ENCODE data around the gene TRABD2B. TPM values are rescaled to one million over a fixed set of nuclear protein-coding genes. Genes with fewer than 3 reads are reported as not detected.

Gene TRABD2B
- total RNA-seq, 1 donor from 2014 or later = 6.8 TPM

DNA sequence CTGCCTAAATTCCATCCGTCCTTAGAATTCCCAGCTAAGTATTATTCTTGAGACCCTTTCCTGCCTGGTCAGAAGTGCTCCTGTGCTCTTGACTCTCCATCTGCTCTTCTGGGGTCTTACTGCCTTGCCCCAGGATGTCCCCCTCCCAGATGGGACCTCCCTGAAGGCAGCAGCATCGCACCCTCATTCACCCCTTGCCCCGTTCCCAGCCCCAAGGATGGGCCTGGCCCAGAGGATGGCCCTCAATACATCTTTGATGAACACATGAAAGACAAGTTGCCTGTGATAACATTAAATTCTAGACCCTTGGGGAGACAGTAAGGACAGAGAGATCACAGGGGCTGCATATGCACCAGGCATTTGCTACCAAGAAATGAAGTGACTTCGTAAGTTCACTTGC lies 167.2 kb downstream of the TRABD2B start:
- no peak for DNase-seq (ENCODE audit: low read depth)

- DNase-seq (ENCODE audit: low read depth) = no peak
These were observed 168.2 kb downstream of the TRABD2B start for GRCh38 chr1:47828978-47829377.

- no peak for DNase-seq (ENCODE audit: low read depth)
These were observed 170.1 kb downstream of the TRABD2B start for GRCh38 chr1:47827109-47827508.

GRCh38 chr1:47824716-47825115 lies 172.5 kb downstream of the TRABD2B start:
- DNase-seq (ENCODE audit: low read depth) = no peak

- DNase-seq (ENCODE audit: low read depth) = no peak
These were observed 172.9 kb downstream of the TRABD2B start for GRCh38 chr1:47824297-47824696.

DNA sequence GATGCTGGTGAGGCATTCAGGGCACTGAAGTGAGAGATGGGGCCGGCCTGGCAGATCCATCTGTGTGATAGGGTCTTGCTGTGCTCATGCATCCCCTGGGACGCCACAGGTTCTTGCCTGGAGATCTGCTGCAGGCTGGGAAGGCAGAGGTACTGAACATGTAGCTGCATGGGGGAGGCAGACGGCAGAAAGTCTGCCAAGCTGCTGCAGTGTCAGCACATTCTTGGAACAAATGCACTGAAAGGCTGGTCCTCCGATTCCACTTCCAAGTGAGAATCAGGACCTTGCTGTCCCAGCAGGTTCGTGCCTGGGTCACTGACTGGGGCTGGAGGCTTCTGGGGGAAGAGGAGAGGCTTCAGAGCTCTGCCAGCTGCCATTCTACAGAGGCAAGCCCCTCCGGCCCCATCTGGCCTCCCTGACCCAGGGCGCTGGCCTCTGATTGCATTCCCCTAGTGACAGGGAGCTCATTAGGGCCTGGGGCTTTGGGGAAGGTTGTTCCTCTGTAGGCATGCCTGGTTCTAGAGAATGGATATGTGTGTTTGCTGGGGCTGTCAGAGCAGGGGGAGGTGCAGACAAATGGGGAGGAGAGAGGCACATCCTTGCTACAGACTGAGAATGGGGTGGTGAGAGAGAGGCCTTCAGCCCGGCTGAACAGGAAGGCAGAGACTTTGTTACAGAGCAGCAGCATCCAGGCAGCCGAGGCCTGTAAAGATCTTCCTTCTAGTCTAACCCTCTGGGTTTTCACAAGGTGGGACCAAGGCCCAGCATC lies 174.0 kb downstream of the TRABD2B start:
- DNase-seq (ENCODE audit: low read depth) = no peak

DNA sequence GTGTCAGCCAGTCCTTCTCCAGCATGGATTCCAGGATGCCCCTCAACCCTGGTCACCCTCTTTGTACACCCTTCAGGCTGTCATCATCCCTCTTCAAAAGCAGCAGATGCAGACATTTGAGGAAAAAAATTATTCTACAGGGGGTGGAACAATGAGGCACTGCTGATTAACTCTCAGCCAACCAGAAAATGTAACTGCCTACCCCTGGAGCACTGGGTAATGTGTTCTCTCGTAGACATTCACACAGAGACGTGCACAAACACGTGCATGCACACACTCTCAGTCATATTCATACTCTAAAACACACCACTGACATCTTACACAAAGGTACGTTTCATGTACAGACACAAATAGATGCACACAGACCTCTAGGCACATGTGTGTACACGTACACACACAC lies 175.4 kb downstream of the TRABD2B start:
- no peak for DNase-seq (ENCODE audit: low read depth)

- no peak for DNase-seq (ENCODE audit: low read depth)
These were observed 177.7 kb downstream of the TRABD2B start for GRCh38 chr1:47819574-47819888.

DNA sequence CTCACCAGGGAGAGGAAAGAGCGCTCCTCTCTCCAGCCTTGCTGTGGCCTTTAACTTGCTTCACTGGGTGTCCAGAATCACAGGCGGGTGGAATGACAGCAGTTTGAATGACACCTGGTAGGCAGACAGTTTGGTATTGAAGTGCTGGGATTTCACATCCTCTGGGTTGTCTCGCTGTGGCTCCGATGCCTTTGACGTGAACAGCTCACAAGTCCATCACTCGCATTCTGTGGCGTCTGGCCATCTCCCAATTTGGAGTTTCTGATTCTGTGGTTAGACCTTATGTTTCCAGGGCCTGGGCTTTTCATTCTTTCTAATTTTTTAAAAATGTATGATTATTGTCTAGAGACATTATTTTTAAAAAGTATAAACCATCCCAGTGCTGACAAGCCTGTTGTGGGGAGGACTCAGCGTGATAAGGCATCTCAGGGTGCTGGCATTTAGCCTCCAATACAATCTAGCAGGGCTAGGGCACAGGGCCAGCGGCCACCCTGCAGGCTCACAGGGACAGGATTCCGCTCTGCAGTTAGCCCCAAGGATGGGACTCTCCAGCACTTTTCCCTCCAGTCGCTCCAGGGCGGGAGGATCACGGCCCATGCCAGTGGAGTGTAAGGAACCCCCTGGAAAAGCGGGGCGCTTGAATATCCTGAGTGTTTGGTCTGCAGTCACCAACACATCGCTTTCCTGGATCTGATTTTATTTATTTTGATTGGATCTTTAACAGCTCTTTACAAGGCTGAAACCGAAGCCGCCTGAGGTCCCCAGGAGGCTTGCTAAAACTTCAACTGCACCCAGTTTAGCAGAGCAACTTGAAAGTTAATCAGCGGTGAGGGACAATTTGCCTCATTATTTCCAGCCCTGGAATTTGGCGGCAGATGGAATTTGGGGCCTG lies 178.3 kb downstream of the TRABD2B start:
- no peak for DNase-seq (ENCODE audit: low read depth)

DNA sequence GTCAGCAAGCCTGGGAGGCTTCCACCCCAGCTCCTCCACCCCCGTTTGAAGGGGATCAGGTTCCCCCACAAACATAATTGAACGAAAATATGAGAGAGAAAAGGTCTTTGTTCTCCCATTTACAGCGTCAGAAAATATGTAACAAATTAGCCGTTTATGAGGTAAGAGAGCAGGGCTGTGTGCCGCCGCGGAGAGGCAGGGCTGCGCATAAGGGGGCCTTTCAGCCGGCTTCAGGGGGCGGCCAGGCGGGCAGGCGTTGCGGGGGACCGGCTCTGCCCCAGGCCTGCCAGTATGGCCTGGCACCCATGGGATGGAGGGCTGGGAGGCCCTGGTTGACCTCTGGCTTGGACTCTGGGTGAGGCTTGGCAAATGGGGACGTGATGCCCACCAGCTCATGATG lies 179.3 kb downstream of the TRABD2B start:
- DNase-seq (ENCODE audit: low read depth) = no peak

DNA sequence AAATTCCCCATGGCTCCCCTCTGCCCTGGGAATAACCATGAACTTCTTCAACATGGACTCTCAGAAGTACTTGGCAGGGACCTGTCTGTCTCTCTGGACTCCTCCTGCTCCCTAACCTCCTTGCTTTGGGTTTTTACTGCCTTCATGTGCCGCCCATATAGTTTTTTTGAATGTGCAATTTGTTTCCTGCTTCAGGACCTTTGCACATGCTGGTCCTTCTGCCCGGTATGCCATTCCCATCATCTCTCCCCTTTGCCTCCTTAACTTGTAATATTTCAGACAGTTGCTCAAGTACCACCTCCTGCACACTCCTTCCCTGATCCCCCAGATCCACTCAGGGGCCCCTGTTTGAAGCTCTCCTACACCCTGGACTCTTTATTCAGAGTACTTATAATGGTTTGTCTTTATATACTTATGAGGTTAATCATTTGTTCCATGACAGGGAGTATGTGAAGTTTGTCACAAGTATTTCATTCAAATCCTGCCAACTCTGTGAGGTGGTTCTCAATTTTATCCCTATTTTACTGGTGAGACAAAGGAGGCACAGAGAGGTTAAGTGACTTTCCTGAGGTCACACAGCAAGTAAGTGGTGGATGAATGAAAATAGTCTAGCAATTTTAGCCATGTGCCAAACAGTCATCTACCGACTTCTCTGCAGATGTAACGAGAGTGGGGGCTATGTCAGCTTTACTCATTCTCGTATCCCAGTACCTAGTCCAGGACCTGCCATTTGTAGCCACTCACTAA lies 180.7 kb downstream of the TRABD2B start:
- no peak for DNase-seq (ENCODE audit: low read depth)

- DNase-seq (ENCODE audit: low read depth) = no peak
These were observed 182.4 kb downstream of the TRABD2B start for GRCh38 chr1:47814612-47815395.

- no peak for DNase-seq (ENCODE audit: low read depth)
These were observed 183.2 kb downstream of the TRABD2B start for GRCh38 chr1:47813970-47814369.

DNA sequence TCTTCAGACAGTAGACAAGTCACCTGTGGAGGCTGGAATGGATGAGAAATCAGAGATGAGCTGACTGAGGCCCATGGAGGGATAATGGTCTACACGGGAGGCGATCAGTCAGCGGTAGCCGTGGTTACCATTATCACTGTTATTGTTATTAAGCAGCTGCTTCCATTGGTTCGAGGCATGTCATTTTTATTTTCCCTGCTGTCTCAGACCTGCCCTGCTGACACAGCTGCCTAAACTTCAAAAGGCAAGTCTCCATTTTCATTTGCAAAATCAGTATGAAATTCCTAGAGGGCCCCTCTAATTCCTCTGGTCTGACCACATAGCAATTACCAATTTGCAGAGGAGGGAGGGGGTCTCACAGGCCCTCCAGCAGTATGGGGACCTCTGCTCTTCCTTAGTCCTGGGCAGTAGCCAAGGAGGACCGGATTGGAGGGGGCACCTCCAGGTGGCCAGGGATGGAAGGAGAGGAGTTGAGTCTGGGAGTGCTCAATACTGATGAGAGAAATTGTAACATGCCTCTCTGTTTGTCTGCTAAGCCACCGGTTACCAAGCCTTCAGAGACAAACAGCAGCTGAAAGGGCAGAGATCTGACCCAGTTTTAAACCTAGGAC lies 184.2 kb downstream of the TRABD2B start:
- no peak for DNase-seq (ENCODE audit: low read depth)

DNA sequence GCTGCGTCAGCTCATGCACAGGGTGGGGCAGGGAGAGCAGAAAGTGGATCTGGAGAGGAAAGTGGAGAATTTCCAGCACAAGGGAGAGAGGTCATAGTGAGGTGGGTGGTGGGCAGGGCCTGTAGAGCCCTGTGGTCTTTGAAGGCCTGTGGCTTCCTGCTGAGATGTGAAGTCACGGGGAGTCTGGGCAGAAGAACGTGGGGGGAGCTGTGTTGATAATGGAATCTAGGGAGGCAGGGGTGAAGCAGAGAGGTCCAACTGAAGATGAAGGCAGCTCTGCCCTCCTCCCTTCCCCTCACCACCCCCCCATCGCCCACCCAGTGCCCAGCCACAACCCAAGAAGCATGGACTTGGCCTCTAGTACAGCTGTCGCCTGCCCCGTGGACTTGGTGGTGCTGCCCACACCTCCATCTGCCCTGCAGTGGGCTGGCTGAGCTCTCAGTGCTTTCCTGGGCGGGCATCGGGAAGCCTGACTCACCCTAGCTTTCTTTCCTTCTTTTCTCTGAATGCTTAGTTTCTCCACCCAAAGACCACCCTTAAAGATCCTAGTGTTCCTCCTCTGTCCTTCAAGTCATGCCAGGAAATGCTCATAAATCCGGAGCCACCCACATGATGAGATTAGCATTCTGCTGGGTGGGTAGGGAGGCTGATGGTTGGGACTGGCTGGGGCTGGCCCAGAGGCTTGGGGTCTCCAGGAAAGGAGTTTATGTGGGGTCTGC lies 186.1 kb downstream of the TRABD2B start:
- no peak for DNase-seq (ENCODE audit: low read depth)

GRCh38 chr1:47809301-47810084 lies 187.7 kb downstream of the TRABD2B start:
- peak; percentile 28 for DNase-seq (ENCODE audit: low read depth)

DNA sequence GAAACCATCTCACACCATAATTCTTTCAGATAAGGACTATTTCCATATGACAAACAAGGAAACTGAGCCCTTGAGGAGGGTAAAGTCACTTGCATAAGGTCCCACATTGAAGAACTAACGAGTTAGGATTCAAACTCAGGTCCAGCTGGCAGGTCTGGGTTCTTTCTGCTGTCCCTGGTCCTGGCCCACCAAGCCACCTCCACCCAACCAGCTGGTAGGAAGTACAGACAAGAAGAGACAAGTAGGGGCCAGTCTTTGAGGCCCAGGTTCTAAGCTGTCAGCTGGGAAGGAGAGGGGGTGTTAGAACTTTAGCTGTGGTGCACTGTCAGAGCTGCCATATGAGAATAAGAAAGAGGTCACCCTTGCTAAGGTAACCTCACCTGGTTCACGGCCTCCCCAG lies 188.6 kb downstream of the TRABD2B start:
- no peak for DNase-seq (ENCODE audit: low read depth)

DNA sequence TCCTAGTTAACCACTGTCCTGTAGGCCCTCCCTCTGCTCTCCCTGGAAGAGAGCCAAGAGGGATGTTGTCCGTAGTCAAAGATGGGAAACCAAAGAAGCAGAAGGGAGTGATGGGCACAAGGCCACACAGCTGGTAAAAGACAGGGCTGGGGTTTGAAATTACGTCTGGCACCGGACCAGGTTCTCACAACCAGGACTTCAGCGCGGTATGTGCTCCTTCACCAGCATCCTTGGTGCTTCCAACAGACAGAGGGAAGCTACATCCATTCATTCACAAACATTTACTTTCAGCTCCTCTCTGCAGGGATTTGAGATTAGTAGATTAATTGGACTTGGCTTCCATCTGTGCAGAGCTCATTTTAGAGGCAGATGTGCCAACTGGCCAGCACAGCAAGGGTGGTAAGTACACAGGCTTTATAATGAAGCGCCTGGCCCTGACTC lies 191.2 kb downstream of the TRABD2B start:
- DNase-seq (ENCODE audit: low read depth) = no peak

- DNase-seq (ENCODE audit: low read depth) = no peak
These were observed 192.2 kb downstream of the TRABD2B start for GRCh38 chr1:47805018-47805417.
